Motor neuron (in vitro differentiated cells): Measurements from ENCODE around the gene DHFR. TPM values are rescaled to one million over a fixed set of nuclear protein-coding genes. Genes with fewer than 3 reads are reported as not detected.
"Not testable (repeated sequence)": the region's sequence is repeated elsewhere in the genome, so short reads cannot be mapped to it uniquely, and the experiment has no call there.

ENCODE experiments used
- ATAC-seq, 8 experiments: fragments of 200-7000 bp; cut with Tn5 transposase; replicated peaks in 6 of 8; 2 replicates each; pipeline ENCODE4 v1.8.0; 2021; ENCODE audit warnings: mild to moderate bottlenecking in 8 of 8, moderate library complexity in 8 of 8
- H3K27ac ChIP-seq, 2 donors: fragments of 250-450 bp; sonication (Bioruptor Pico); 2 replicates each; pipeline ENCODE4 v1.9.0; 2021; ENCODE audit warnings: antibody characterized with exemption in 2 of 2, mild to moderate bottlenecking in 2 of 2, moderate library complexity in 1 of 2
- H3K4me1 ChIP-seq, 2 donors: fragments of 250-450 bp; sonication (Bioruptor Pico); replicated peaks in 1 of 2; 2 replicates each; pipeline ENCODE4 v1.6.1; 2021; ENCODE audit warnings: antibody characterized with exemption in 2 of 2, mild to moderate bottlenecking in 2 of 2, moderate library complexity in 1 of 2
- H3K4me3 ChIP-seq, 5 donors: fragments of 250-450 bp; sonication (Bioruptor Pico); 2 replicates each; pipeline ENCODE4 v1.9.0; 2021; ENCODE audit warnings: antibody characterized with exemption in 5 of 5, mild to moderate bottlenecking in 5 of 5, moderate library complexity in 4 of 5
- WGBS, 10 experiments: fragments of 450-650 bp; shearing (Covaris generic); methylation state at CpG; one replicate each; pipeline ENCODE4 v1.0.0; 2022; 5-methylcytosine and 5-hydroxymethylcytosine counted together
- in situ Hi-C, 9 experiments: fragments of 400-800 bp; cut with MboI; loops; one replicate each; pipeline ENCODE4 v1.15.0; 2021; ENCODE audit warnings: low sequenced_read_pairs in 9 of 9, low pct_unique_long_range_greater_than_20kb in 2 of 9; ENCODE audit not compliant: unreplicated experiment in 9 of 9
- total RNA-seq, 8 experiments: library from RNA; unstranded; fragments of 300-600 nt; gene quantifications; 2 replicates each; pipeline versions ENCODE4 v1.2.3 to v1.2.4, GENCODE V29; 2022

The DHFR gene
- total RNA-seq, 8 experiments from 2014 or later = 7.2 to 87.3 (median 16.4) TPM

- in situ Hi-C loops = no loop called here
- WGBS, 10 experiments = 20 to 100% (median 87%) methylated on average over 1 to 6 of the region's 6 CpGs; no CpG with 5 or more reads in 3 of the 10 experiments
- Histone ChIP-seq H3K27ac (no peak overlapping the region), H3K4me3 (no peak overlapping the region), H3K4me1 (no peaks in the 10 kb centered on the region)
- no peak for ATAC-seq
Measured at GRCh38 chr5:80584770-80585169, 70.0 kb downstream of the DHFR start.

- H3K4me1 ChIP-seq, H3K4me3 ChIP-seq, ATAC-seq, in situ Hi-C loops, H3K27ac ChIP-seq: not testable (repeated sequence)
- WGBS, 10 experiments = no CpG with 5 or more reads among the region's 3 CpGs
Measured at GRCh38 chr5:80580291-80580690, 74.5 kb downstream of the DHFR start.

GRCh38 chr5:80579050-80579449 is 75.7 kb downstream of the DHFR start:
- no peaks in the 10 kb centered on the region for H3K4me1 ChIP-seq
- H3K27ac ChIP-seq = no peak overlapping the region
- ATAC-seq = no peak
- H3K4me3 ChIP-seq = no peak overlapping the region
- 28 to 100% (median 82%) methylated on average over 1 to 2 of the region's 2 CpGs; no CpG with 5 or more reads in 1 of the 10 experiments for WGBS, 10 experiments
- in situ Hi-C loops = no loop called here

- in situ Hi-C loops = no loop called here
- 0 to 53% (median 43%) methylated on average over 1 to 5 of the region's 5 CpGs; no CpG with 5 or more reads in 2 of the 10 experiments for WGBS, 10 experiments
- no peak for ATAC-seq
- Histone ChIP-seq H3K4me1 (no peaks in the 10 kb centered on the region), H3K27ac (no peak overlapping the region), H3K4me3 (no peak overlapping the region)
Measured at GRCh38 chr5:80577707-80578106, 77.1 kb downstream of the DHFR start.

GRCh38 chr5:80576383-80576782 is 78.4 kb downstream of the DHFR start:
- no peak for ATAC-seq
- in situ Hi-C loops = no loop called here
- no peak overlapping the region for H3K4me3 ChIP-seq
- no peaks in the 10 kb centered on the region for H3K4me1 ChIP-seq
- WGBS, 10 experiments = 20 to 90% (median 83%) methylated on average over 1 to 5 of the region's 5 CpGs; no CpG with 5 or more reads in 1 of the 10 experiments
- no peak overlapping the region for H3K27ac ChIP-seq

Other genes starting within 250 kb of the DHFR start
- gene ZFYVE16, start 246.9 kb downstream of the DHFR start, total RNA-seq = 10 to 100 TPM; 20.6 to 42.2 (median 36.5) TPM
- gene FAM151B, start 166.9 kb downstream of the DHFR start, total RNA-seq = 1 to 10 TPM; 1.7 to 5.1 (median 2.2) TPM
- under 1 TPM in 6 of 8 experiments, not detected in 2; 0.04 to 0.29 (median 0.25) TPM for gene ANKRD34B, start 84.7 kb downstream of the DHFR start, total RNA-seq
- gene MSH3, start 331 bp downstream of the DHFR start, total RNA-seq = 10 to 100 TPM in 7 of 8 experiments, 1 to 10 TPM in 1; 9.7 to 25.1 (median 15.7) TPM